H1 (cell line): ENCODE measurements around the gene CCDC89. TPM values are rescaled to one million over a fixed set of nuclear protein-coding genes. Genes with fewer than 3 reads are reported as not detected.
A peak's percentile ranks its signal among the peaks of the same experiment; 100 is the strongest.

Source experiments
- CTCF ChIA-PET: fragments of 300-600 bp; sonication (Branson Sonifier 250); formaldehyde crosslinking; loops from one replicate; lab custom pipeline; 2021; ENCODE audit not compliant: partially characterized antibody; lab: Charles Lee
- POLR2A ChIA-PET: fragments of 300-600 bp; sonication (Branson Sonifier 250); formaldehyde crosslinking; loops from one replicate; lab custom pipeline; 2021; ENCODE audit warnings: inconsistent platforms; ENCODE audit not compliant: partially characterized antibody; lab: Charles Lee
- DNase-seq, 2 experiments: peaks; one replicate each; pipeline versions ENCODE4 v3.0.0 to v3.0.0-alpha.2; 2010 to 2022; ENCODE audit warnings: low spot score in 2 of 2, low read depth in 1 of 2, mixed read lengths in 1 of 2
- FAIRE-seq: peaks from 2 replicates; lab custom pipeline; 2011; peaks lifted over from hg19 to GRCh38; lab: Jason Lieb, UNC
- H2AFZ ChIP-seq: 2 replicates; pipeline ENCODE4 v1.8.1; 2012; ENCODE audit warnings: low read length, inconsistent platforms
- H2AK5ac ChIP-seq: 2 replicates; pipeline ENCODE4 v1.6.1; 2013; ENCODE audit warnings: low read depth, low read length
- H2BK120ac ChIP-seq: replicated peaks from 2 replicates; pipeline ENCODE3; 2013; ENCODE audit warnings: low read depth, low read length, inconsistent platforms
- H2BK12ac ChIP-seq: 2 replicates; pipeline ENCODE4 v1.6.1; 2013; ENCODE audit warnings: low read depth, low read length
- H2BK15ac ChIP-seq: 2 replicates; pipeline ENCODE4 v1.6.1; 2013; ENCODE audit warnings: low read length
- H2BK20ac ChIP-seq: 2 replicates; pipeline ENCODE4 v1.6.1; 2013; ENCODE audit warnings: low read length
- H2BK5ac ChIP-seq: 2 replicates; pipeline ENCODE4 v1.6.1; 2013; ENCODE audit warnings: low read depth, low read length
- H3K14ac ChIP-seq: 2 replicates; pipeline ENCODE4 v1.6.1; 2013; ENCODE audit warnings: inconsistent platforms; ENCODE audit not compliant: insufficient read length
- H3K18ac ChIP-seq: 2 replicates; pipeline ENCODE4 v1.6.1; 2013; ENCODE audit warnings: low read length; ENCODE audit errors: extremely low read depth
- H3K23ac ChIP-seq: 2 replicates; pipeline ENCODE4 v1.6.1; 2013; ENCODE audit warnings: inconsistent platforms; ENCODE audit not compliant: insufficient read length
- H3K23me2 ChIP-seq: 2 replicates; pipeline ENCODE4 v1.6.1; 2013; ENCODE audit warnings: low read depth, low read length
- H3K27ac ChIP-seq: 2 replicates; pipeline ENCODE4 v1.6.1; 2011; ENCODE audit warnings: low read depth, low read length, inconsistent platforms
- H3K27me3 ChIP-seq, 4 experiments: replicated peaks in 1 of 4; 1 replicate in 1 of 4; 2 replicates in 3 of 4; pipeline versions ENCODE4 v1.6.1 to v1.8.1; 2011 to 2013; ENCODE audit warnings: low read length in 3 of 4, mild to moderate bottlenecking in 3 of 4, inconsistent platforms in 2 of 4, mixed read lengths in 2 of 4, moderate library complexity in 1 of 4; ENCODE audit not compliant: control insufficient read depth in 3 of 4, insufficient read depth in 3 of 4; ENCODE audit errors: extremely low read depth in 1 of 4
- H3K36me3 ChIP-seq, 4 experiments: 2 replicates each; pipeline versions ENCODE4 v1.6.1 to v1.8.1; 2011 to 2013; ENCODE audit warnings: mild to moderate bottlenecking in 4 of 4, low read length in 3 of 4, moderate library complexity in 2 of 4, control low read depth in 1 of 4, inconsistent platforms in 1 of 4; ENCODE audit not compliant: insufficient read depth in 4 of 4, control insufficient read depth in 2 of 4
- H3K4ac ChIP-seq: replicated peaks from 2 replicates; pipeline ENCODE3; 2013; ENCODE audit warnings: low read length, low read depth, mixed read lengths, inconsistent platforms; ENCODE audit not compliant: insufficient read length
- H3K4me1 ChIP-seq, 4 experiments: replicated peaks in 1 of 4; 1 replicate in 1 of 4; 2 replicates in 3 of 4; pipeline versions ENCODE4 v1.6.1 to v1.8.1; 2011 to 2013; ENCODE audit warnings: low read length in 3 of 4, inconsistent platforms in 2 of 4, mixed read lengths in 1 of 4; ENCODE audit not compliant: insufficient read depth in 4 of 4, control insufficient read depth in 3 of 4
- H3K4me2 ChIP-seq, 2 experiments: 2 replicates each; pipeline versions ENCODE4 v1.6.1 to v1.8.1; 2011 to 2013; ENCODE audit warnings: low read depth in 2 of 2, low read length in 2 of 2, control low read depth in 1 of 2, inconsistent platforms in 1 of 2, mild to moderate bottlenecking in 1 of 2; ENCODE audit not compliant: insufficient read depth in 1 of 2
- H3K4me3 ChIP-seq, 4 experiments: fragments of 200-600, 300-600 bp in 1 of 4; sonication (generic), shearing (Covaris generic), sonication (Bioruptor Twin) in 1 of 4; 2 replicates each; pipeline versions ENCODE4 v1.5.1 to v1.8.1; 2011 to 2016; ENCODE audit warnings: low read length in 4 of 4, low read depth in 3 of 4, control low read depth in 2 of 4, inconsistent platforms in 2 of 4, mild to moderate bottlenecking in 2 of 4, mixed read lengths in 1 of 4, moderate library complexity in 1 of 4; ENCODE audit not compliant: insufficient read depth in 2 of 4; ENCODE audit errors: extremely low read depth in 1 of 4
- H3K56ac ChIP-seq: replicated peaks from 2 replicates; pipeline ENCODE3; 2013; ENCODE audit warnings: low read depth, mild to moderate bottlenecking, mixed read lengths, low read length, inconsistent platforms; ENCODE audit not compliant: insufficient read length
- H3K79me1 ChIP-seq: 2 replicates; pipeline ENCODE4 v1.6.1; 2013; ENCODE audit warnings: low read depth, low read length, control low read depth
- H3K79me2 ChIP-seq, 2 experiments: 2 replicates each; pipeline versions ENCODE4 v1.6.1 to v1.8.1; 2012 to 2013; ENCODE audit warnings: low read length in 2 of 2, mild to moderate bottlenecking in 2 of 2, inconsistent platforms in 1 of 2; ENCODE audit not compliant: insufficient read depth in 2 of 2, control insufficient read depth in 1 of 2
- H3K9ac ChIP-seq, 4 experiments: replicated peaks in 1 of 4; 1 replicate in 1 of 4; 2 replicates in 3 of 4; pipeline versions ENCODE4 v1.6.1 to v1.8.1; 2011 to 2013; ENCODE audit warnings: low read depth in 3 of 4, low read length in 3 of 4, control low read depth in 2 of 4, mild to moderate bottlenecking in 2 of 4, moderate library complexity in 2 of 4, inconsistent platforms in 1 of 4; ENCODE audit errors: extremely low read depth in 1 of 4
- H3K9me3 ChIP-seq, 2 experiments: 2 replicates each; pipeline versions ENCODE4 v1.6.1 to v1.8.1; 2012 to 2013; ENCODE audit warnings: mild to moderate bottlenecking in 2 of 2, moderate library complexity in 2 of 2, control low read depth in 1 of 2, inconsistent platforms in 1 of 2, low read depth in 1 of 2, low read length in 1 of 2, mixed read lengths in 1 of 2; ENCODE audit not compliant: insufficient read depth in 2 of 2
- H4K20me1 ChIP-seq, 2 experiments: replicated peaks in 1 of 2; 2 replicates each; pipeline versions ENCODE3 to v1.8.1; 2011 to 2013; ENCODE audit warnings: inconsistent platforms in 2 of 2, low read length in 2 of 2, mild to moderate bottlenecking in 1 of 2; ENCODE audit not compliant: insufficient read depth in 2 of 2, control insufficient read depth in 1 of 2
- H4K5ac ChIP-seq: 2 replicates; pipeline ENCODE4 v1.6.1; 2013; ENCODE audit warnings: low read length, low read depth, mixed read lengths, inconsistent platforms; ENCODE audit not compliant: insufficient read length
- H4K8ac ChIP-seq: 2 replicates; pipeline ENCODE4 v1.8.0; 2013; ENCODE audit warnings: mild to moderate bottlenecking, moderate library complexity, low read length, inconsistent platforms; ENCODE audit not compliant: insufficient read depth; ENCODE audit errors: extremely low read depth
- H4K91ac ChIP-seq: replicated peaks from 2 replicates; pipeline ENCODE3; 2013; ENCODE audit warnings: low read length, mixed read lengths, inconsistent platforms; ENCODE audit not compliant: insufficient read length
- JUND ChIP-seq: IDR thresholded peaks from 2 replicates; pipeline ENCODE4 v1.6.1; 2011; ENCODE audit warnings: mild to moderate bottlenecking, improper control_type of control experiment, low read length
- RXRA ChIP-seq: IDR thresholded peaks from 2 replicates; pipeline ENCODE4 v1.6.1; 2011; ENCODE audit warnings: low read depth, mild to moderate bottlenecking, low read length, moderate library complexity; ENCODE audit not compliant: insufficient read depth
- WGBS, 2 experiments: shearing (Covaris generic) in 1 of 2; methylation state at CpG; one replicate each; pipeline versions ENCODE4 v1.1.6 to v1.1.7; 2013 to 2015; ENCODE audit warnings: low lambda C conversion rate in 2 of 2, mixed read lengths in 2 of 2, inconsistent platforms in 1 of 2, low coverage in 1 of 2, missing lambda C conversion rate in 1 of 2; ENCODE audit not compliant: insufficient replicate concordance in 2 of 2, insufficient coverage in 1 of 2, insufficient read length in 1 of 2; ENCODE audit errors: extremely low coverage in 1 of 2, missing lambda C conversion rate in 1 of 2; 5-methylcytosine and 5-hydroxymethylcytosine counted together
- polyA plus RNA-seq, 7 experiments: library from polyadenylated mRNA; depleted of rRNA in 3 of 7; stranded (reverse) in 5 of 7; unstranded in 2 of 7; fragments of >200 nt in 5 of 7; fragments of 200-250 nt in 2 of 7; gene quantifications; 1 replicate in 5 of 7; 2 replicates in 1 of 7; 4 replicates in 1 of 7; pipeline versions ENCODE4 v1.2.1 to v1.2.3, GENCODE V29; 2011 to 2013; ENCODE audit warnings: missing spikeins in 2 of 7, mixed read lengths in 2 of 7
- total RNA-seq: library from RNA; stranded (reverse); fragmentation: NEBNext Ultra II Directional; extraction: Animal tissue kit (Norgen Biotek cat#: 25700); gene quantifications from 2 replicates; pipeline ENCODE4 v1.2.1, GENCODE V29; 2021

Gene CCDC89
- total and polyA plus RNA-seq, 2 of the 8 experiments (the other 6 are each of a cell fraction or from before 2014, with no cell fraction given), result not detected

- 85% methylated on average over 3 of the region's 3 CpGs; no CpG with 5 or more reads in 1 of the 2 experiments for WGBS, 2 experiments
- Histone ChIP-seq H4K91ac (no peak overlapping the region), H3K4me1 (peaks cover 0 to under 1% (median 0%) of the 10 kb centered on the region in 4 experiments; a peak in 1 of 7 replicates), H3K9ac (no peak overlapping the region), H3K23me2 (no peaks in the 10 kb centered on the region), H2BK20ac (no peak overlapping the region), H3K79me2 (no peaks in the 10 kb centered on the region), H3K23ac (no peak overlapping the region), H2BK15ac (no peak overlapping the region), H3K4ac (no peak overlapping the region), H3K4me2 (no peak overlapping the region), H3K56ac (no peak overlapping the region), H4K20me1 (no peaks in the 10 kb centered on the region), H3K14ac (no peak overlapping the region), H2BK12ac (no peak overlapping the region), H3K4me3 (no peak overlapping the region), H3K18ac (no peak overlapping the region), H2AFZ (no peak overlapping the region), H4K8ac (no peak overlapping the region), H2AK5ac (no peak overlapping the region), H3K36me3 (no peaks in the 10 kb centered on the region), H3K79me1 (no peaks in the 10 kb centered on the region), H4K5ac (no peak overlapping the region), H3K27me3 (no peaks in the 10 kb centered on the region), H2BK5ac (no peak overlapping the region), H3K9me3 (no peaks in the 10 kb centered on the region), H2BK120ac (no peak overlapping the region), H3K27ac (no peak overlapping the region)
- CTCF ChIA-PET, result interaction anchor here (0.5 to 1.8 kb wide), 7 partner anchors 13 to 131 kb away, joined by 3 to 5 read pairs (median 3); no protein-coding TSS in a partner anchor
- FAIRE-seq (peak; percentile 50), DNase-seq (no peak)
- POLR2A ChIA-PET, result interaction anchor here (1.1 kb wide), 1 partner anchor 45 kb away, joined by 3 read pairs; no protein-coding TSS in a partner anchor
- TF ChIP-seq RXRA, result no peak
- TF ChIP-seq JUND, result peak; percentile 65; the same call in 1 of the 2 replicates
Observed at GRCh38 chr11:85725510-85726258, 39.7 kb upstream of the CCDC89 start.
